WTC11 (cell line): ENCODE measurements around the gene ODAPH. TPM values are rescaled to one million over a fixed set of nuclear protein-coding genes. Genes with fewer than 3 reads are reported as not detected.

Experiments
- ATAC-seq: fragments of 200-7000 bp; cut with Tn5 transposase; 2 replicates; pipeline ENCODE4 v1.10.0; 2021; ENCODE audit warnings: mild to moderate bottlenecking, moderate library complexity
- CTCF ChIA-PET: fragments of 300-600 bp; sonication (Branson Sonifier 250); formaldehyde crosslinking; loops from one replicate; lab custom pipeline; 2021; ENCODE audit warnings: antibody characterized with exemption; lab: Charles Lee
- POLR2A ChIA-PET: fragments of 350-600 bp; sonication (Branson Sonifier 250); formaldehyde crosslinking; loops from one replicate; lab custom pipeline; 2021; ENCODE audit warnings: antibody characterized with exemption; lab: Charles Lee
- DNase-seq: peaks from one replicate; pipeline ENCODE4 v3.0.0; 2021; ENCODE audit warnings: low spot score
- H3K27ac Mint-ChIP-seq: 2 replicates; pipeline ENCODE4 v1.8.0; 2021; ENCODE audit warnings: mixed read lengths
- H3K27me3 Mint-ChIP-seq: 2 replicates; pipeline ENCODE4 v1.8.0; 2021; ENCODE audit warnings: low read depth, mild to moderate bottlenecking, moderate library complexity, mixed read lengths
- H3K36me3 Mint-ChIP-seq: 2 replicates; pipeline ENCODE4 v1.8.0; 2021; ENCODE audit warnings: mixed read lengths
- H3K4me1 Mint-ChIP-seq: 2 replicates; pipeline ENCODE4 v1.8.0; 2022; ENCODE audit warnings: mixed read lengths
- H3K4me3 Mint-ChIP-seq: 2 replicates; pipeline ENCODE4 v1.8.0; 2021; ENCODE audit warnings: mild to moderate bottlenecking, moderate library complexity, mixed read lengths
- H3K9me3 Mint-ChIP-seq: 2 replicates; pipeline ENCODE4 v1.8.0; 2021; ENCODE audit warnings: mixed read lengths
- ARID4B ChIP-seq: sonication (generic); formaldehyde crosslinking; IDR thresholded peaks from 2 replicates; pipeline ENCODE4 v1.8.0; 2023; ENCODE audit warnings: missing genetic modification reagents, mild to moderate bottlenecking, borderline replicate concordance
- ATF1 ChIP-seq: sonication (generic); formaldehyde crosslinking; IDR thresholded peaks from 2 replicates; pipeline ENCODE4 v1.8.1; 2023; ENCODE audit warnings: mild to moderate bottlenecking, moderate library complexity, missing genetic modification reagents
- CREM ChIP-seq: sonication (generic); formaldehyde crosslinking; IDR thresholded peaks from 2 replicates; pipeline ENCODE4 v1.8.1; 2022; ENCODE audit warnings: mild to moderate bottlenecking, missing genetic modification reagents, moderate library complexity
- EMX1 ChIP-seq: fragments of 250-450 bp; sonication (Bioruptor Pico); IDR thresholded peaks from 2 replicates; pipeline ENCODE4 v1.8.0; 2021; ENCODE audit warnings: mild to moderate bottlenecking
- FOXK1 ChIP-seq: sonication (generic); formaldehyde crosslinking; IDR thresholded peaks from 2 replicates; pipeline ENCODE4 v1.8.0; 2022; ENCODE audit warnings: mild to moderate bottlenecking, moderate library complexity, missing genetic modification reagents
- GRHL2 ChIP-seq: fragments of 250-450 bp; sonication (Bioruptor Pico); IDR thresholded peaks from 2 replicates; pipeline ENCODE4 v1.8.0; 2022; ENCODE audit warnings: mild to moderate bottlenecking, moderate library complexity; ENCODE audit not compliant: insufficient replicate concordance, severe bottlenecking
- IRF1 ChIP-seq: sonication (generic); formaldehyde crosslinking; IDR thresholded peaks from 2 replicates; pipeline ENCODE4 v1.8.0; 2023; ENCODE audit warnings: missing genetic modification reagents
- MLX ChIP-seq: sonication (generic); formaldehyde crosslinking; IDR thresholded peaks from 2 replicates; pipeline ENCODE4 v1.8.1; 2023; ENCODE audit warnings: mild to moderate bottlenecking, missing genetic modification reagents, moderate library complexity
- NFE2L1 ChIP-seq: sonication (generic); formaldehyde crosslinking; IDR thresholded peaks from 2 replicates; pipeline ENCODE4 v1.8.1; 2023; ENCODE audit warnings: missing genetic modification reagents
- PRDM15 ChIP-seq: sonication (generic); formaldehyde crosslinking; IDR thresholded peaks from 2 replicates; pipeline ENCODE4 v1.8.0; 2022; ENCODE audit warnings: missing genetic modification reagents
- PRRX2 ChIP-seq: fragments of 250-450 bp; sonication (Bioruptor Pico); IDR thresholded peaks from 2 replicates; pipeline ENCODE4 v1.8.0; 2021; ENCODE audit warnings: mild to moderate bottlenecking
- RELA ChIP-seq: sonication (generic); formaldehyde crosslinking; IDR thresholded peaks from 2 replicates; pipeline ENCODE4 v1.8.1; 2022; ENCODE audit warnings: missing genetic modification reagents, mild to moderate bottlenecking, borderline replicate concordance
- TEAD1 ChIP-seq: sonication (generic); formaldehyde crosslinking; IDR thresholded peaks from 2 replicates; pipeline ENCODE4 v1.8.0; 2022; ENCODE audit warnings: mild to moderate bottlenecking, missing genetic modification reagents
- TEAD4 ChIP-seq: sonication (generic); formaldehyde crosslinking; IDR thresholded peaks from 2 replicates; pipeline ENCODE4 v1.8.0; 2022; ENCODE audit warnings: mild to moderate bottlenecking, missing genetic modification reagents
- ZBTB43 ChIP-seq: sonication (generic); formaldehyde crosslinking; IDR thresholded peaks from 2 replicates; pipeline ENCODE4 v1.8.1; 2023; ENCODE audit warnings: mild to moderate bottlenecking, missing genetic modification reagents
- ZNF219 ChIP-seq: sonication (generic); formaldehyde crosslinking; IDR thresholded peaks from 2 replicates; pipeline ENCODE4 v1.8.0; 2023; ENCODE audit warnings: missing genetic modification reagents, mild to moderate bottlenecking, borderline replicate concordance
- ZNF281 ChIP-seq: sonication (generic); formaldehyde crosslinking; IDR thresholded peaks from 2 replicates; pipeline ENCODE4 v1.8.0; 2023; ENCODE audit warnings: mild to moderate bottlenecking, missing genetic modification reagents
- ZNF416 ChIP-seq: fragments of 250-450 bp; sonication (Bioruptor Pico); IDR thresholded peaks from 2 replicates; pipeline ENCODE4 v1.9.0; 2021; ENCODE audit warnings: mild to moderate bottlenecking, inconsistent platforms
- ZNF671 ChIP-seq: fragments of 250-450 bp; sonication (Bioruptor Pico); IDR thresholded peaks from 2 replicates; pipeline ENCODE4 v1.8.0; 2021; ENCODE audit warnings: mild to moderate bottlenecking
- total RNA-seq: library from RNA; stranded (reverse); gene quantifications from 3 replicates; pipeline ENCODE4 v1.2.3, GENCODE V29; 2021

The ODAPH gene
- total RNA-seq, 1 experiment from 2014 or later, result not detected

- TF ChIP-seq ZNF281 (CRISPR knock-in tag) (peak; percentile 15; the same call in 1 of the 2 replicates), ARID4B (peak; percentile 90; the same call in 1 of the 2 replicates), TEAD4 (CRISPR knock-in tag) (0 out of 2 replicates have a peak, but pooled peaks have one; percentile 18), IRF1 (CRISPR knock-in tag) (0 out of 2 replicates have a peak, but pooled peaks have one; percentile 38), CREM (peak; percentile 84), EMX1 (CRISPR knock-in tag) (no peak), TEAD1 (peak; percentile 95), RELA (CRISPR knock-in tag) (peak; percentile 33; the same call in 1 of the 2 replicates), MLX (CRISPR knock-in tag) (no peak), FOXK1 (CRISPR knock-in tag) (peak; percentile 91), ZNF219 (CRISPR knock-in tag) (0 out of 2 replicates have a peak, but pooled peaks have one; percentile 48), ATF1 (CRISPR knock-in tag) (0 out of 2 replicates have a peak, but pooled peaks have one; percentile 54)
- TF ChIP-seq, all 79 proteins: peak for 28
Observed at GRCh38 chr4:75514131-75514948, 41.5 kb upstream of the ODAPH start, which contains the start of the genes RCHY1 and THAP6 (continued).

- Mint-ChIP-seq H3K27me3 (no peaks in the 10 kb centered on the region), H3K27ac (peak overlapping the region; percentile 71), H3K9me3 (peaks cover 6% of the 10 kb centered on the region), H3K36me3 (peaks cover 35% of the 10 kb centered on the region), H3K4me3 (no peak overlapping the region), H3K4me1 (peaks cover 17% of the 10 kb centered on the region)
- CTCF ChIA-PET, result interaction anchor here (0.9 to 1.7 kb wide), 3 partner anchors 41 to 83 kb away, joined by 3 to 4 read pairs (median 4); partner anchors contain the start of gene ODAPH
- no peak for TF ChIP-seq PRDM15 (CRISPR knock-in tag)
- no peak for TF ChIP-seq ZNF416 (CRISPR knock-in tag)
- TF ChIP-seq NFE2L1 (CRISPR knock-in tag), result no peak
- no peak for TF ChIP-seq PRRX2 (CRISPR knock-in tag)
- no peak for TF ChIP-seq GRHL2 (CRISPR knock-in tag)
- TF ChIP-seq ATF1 (CRISPR knock-in tag), result no peak
- TF ChIP-seq ZNF671 (CRISPR knock-in tag), result no peak
- no peak for TF ChIP-seq ZBTB43
- POLR2A ChIA-PET, result interaction anchor here (0.6 to 1.1 kb wide), 3 partner anchors 16 to 44 kb away, joined by 3 read pairs; no protein-coding TSS in a partner anchor
- no peak for ATAC-seq
- no peak for DNase-seq
Observed at GRCh38 chr4:75514949-75515612, 40.8 kb upstream of the ODAPH start.
